NCI-H187 (cell line): ENCODE measurements around the gene CNFN.

ENCODE experiments used
- DNase-seq, 2 experiments: peaks; one replicate each; lab custom pipeline; 2025; lab: John Stamatoyannopoulos, UW

CNFN gene

DNA sequence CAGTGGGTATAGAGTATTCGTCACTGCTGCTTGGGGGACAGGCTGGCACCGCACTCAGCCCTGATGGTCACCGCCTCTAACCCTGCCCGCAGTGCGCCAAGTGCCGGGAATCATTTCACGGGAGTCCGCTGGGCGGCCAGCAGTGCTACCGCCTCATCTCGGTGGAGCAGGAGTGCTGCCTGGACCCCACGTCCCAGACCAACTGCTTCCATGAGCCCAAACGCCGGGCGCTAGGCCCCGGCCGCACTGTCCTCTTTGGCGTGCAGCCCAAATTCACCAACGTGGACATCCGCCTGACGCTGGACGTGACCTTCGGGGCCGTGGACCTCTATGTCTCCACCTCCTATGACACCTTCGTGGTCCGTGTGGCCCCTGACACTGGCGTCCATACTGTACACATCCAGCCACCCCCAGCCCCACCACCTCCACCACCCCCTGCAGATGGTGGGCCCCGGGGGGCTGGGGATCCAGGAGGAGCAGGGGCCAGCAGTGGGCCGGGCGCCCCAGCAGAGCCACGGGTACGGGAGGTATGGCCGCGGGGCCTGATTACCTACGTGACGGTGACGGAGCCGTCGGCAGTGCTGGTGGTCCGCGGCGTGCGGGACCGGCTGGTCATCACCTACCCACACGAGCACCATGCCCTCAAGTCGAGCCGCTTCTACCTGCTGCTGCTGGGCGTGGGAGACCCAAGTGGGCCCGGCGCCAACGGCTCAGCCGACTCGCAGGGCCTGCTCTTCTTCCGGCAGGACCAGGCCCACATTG, 14.5 kb downstream of the CNFN start:
- no peak for DNase-seq

GRCh38 chr19:42374826-42375376, 15.2 kb downstream of the CNFN start:
- DNase-seq = no peak

DNA sequence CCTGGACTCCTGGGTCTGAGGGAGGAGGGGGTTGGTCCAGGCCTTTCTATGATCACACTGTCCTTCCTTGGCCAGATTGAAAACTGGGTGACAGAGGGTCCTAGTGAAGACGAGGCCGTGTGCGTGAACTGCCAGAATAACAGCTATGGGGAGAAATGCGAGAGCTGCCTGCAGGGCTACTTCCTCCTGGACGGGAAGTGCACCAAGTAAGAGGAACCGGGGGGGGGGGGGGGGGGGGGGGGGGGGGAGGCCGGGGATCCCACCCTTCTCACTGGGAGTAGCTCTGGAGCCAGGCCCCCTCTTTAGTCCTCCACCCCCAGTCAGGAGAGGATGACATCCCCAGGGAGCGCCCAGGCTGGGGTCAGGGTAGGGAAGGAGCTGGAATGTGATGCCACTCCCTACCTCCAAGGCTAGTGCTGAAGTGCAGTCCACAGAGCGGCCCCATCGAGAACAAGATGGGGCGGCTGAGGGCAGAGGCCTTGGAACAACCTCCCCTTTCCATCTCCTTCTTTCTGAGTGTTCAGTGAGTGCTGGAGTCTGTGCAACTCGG, 19.4 kb downstream of the CNFN start:
- DNase-seq = no peak

DNA sequence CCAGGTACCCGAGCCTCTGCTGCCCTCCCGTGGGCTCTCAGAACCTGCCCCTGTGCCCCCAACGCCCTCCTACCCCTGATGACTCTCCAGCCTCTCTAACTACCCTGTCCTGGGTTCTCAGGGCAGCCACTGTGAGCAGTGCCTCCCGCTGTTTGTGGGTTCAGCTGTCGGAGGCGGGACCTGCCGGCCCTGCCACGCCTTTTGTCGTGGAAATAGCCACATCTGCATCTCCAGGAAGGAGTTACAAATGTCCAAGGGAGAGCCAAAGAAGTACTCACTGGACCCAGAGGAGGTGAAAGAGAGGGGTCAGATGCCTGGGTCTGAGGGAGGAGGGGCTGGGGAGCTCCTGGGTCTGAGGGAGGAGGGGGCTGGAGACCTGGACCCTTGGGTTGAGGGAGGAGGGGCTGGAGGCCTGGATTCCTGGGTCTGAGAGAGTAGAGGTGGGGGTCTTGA, 20.0 kb downstream of the CNFN start:
- DNase-seq = no peak

DNA sequence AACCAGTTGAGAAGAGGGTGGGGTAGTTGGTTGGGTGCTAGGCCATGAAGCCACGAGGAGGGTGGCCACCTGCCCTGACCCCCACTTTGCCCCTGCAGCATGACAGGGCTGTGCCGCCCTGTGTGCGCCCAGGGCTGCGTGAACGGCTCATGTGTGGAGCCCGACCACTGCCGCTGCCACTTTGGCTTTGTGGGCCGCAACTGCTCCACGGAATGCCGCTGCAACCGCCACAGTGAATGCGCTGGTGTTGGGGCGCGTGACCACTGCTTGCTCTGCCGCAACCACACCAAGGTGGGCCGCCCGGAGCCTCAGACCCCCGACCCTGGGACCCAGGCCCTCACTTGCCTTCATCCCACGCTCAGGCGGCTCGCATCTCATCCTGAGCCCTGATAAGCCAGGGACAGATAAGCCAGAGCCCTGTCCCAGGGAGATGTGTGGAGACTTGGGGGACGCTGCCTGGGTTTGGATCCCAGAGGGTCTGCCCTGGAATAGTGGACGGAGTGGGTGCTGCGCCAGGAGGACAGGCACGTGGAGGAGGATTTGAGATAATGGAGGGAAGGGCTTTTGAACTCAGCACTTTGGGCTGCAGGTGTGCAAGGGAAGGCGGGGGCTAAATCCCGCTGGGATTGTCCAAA, 20.5 kb downstream of the CNFN start:
- DNase-seq = no peak

DNA sequence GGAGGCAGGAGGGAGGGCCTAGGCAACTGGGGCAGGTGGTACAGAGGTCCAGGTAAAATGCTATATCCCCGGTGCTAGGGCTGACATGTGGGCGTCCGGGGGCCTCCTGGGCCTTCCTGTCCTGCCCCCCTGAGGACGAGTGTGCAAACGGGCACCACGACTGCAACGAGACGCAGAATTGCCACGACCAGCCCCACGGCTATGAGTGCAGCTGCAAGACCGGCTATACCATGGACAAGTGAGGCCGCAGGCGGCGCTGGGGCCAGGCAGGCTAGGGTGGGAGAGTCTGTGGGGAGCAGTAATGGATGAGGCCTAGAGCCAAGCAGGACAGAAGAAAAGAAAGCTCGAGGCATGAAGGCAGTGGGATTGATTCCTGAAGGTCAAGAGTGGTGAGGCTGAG, 21.3 kb downstream of the CNFN start:
- no peak for DNase-seq

- no peak for DNase-seq
Observed at GRCh38 chr19:42368360-42368759, 21.7 kb downstream of the CNFN start.

DNA sequence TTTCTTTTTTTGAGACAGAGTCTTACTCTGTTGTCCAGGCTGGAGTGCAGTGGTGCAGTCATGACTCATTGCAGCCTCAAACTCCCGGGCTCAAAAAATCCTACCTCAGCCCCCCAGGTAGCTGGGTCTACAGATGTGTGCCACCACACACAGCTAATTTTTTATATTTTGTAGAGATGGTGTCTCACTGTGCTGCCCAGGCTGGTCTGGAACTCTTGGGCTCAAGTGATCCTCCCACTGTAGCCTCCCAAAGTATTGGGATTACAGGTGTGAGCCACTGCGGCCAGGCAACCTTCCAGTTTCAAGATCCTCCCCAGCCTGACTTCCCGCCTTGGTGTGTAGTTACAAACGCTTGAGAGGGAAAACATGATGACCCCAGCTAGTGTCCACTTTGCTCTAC, 22.2 kb downstream of the CNFN start:
- DNase-seq = no peak

- no peak for DNase-seq
Observed at GRCh38 chr19:42366673-42367072, 23.4 kb downstream of the CNFN start.

GRCh38 chr19:42363614-42364346, 26.3 kb downstream of the CNFN start:
- DNase-seq = no peak

- DNase-seq = no peak
Observed at GRCh38 chr19:42362891-42363440, 27.1 kb downstream of the CNFN start.

GRCh38 chr19:42362342-42362741, 27.8 kb downstream of the CNFN start:
- no peak for DNase-seq

- DNase-seq = no peak
Observed at GRCh38 chr19:42361545-42361910, 28.6 kb downstream of the CNFN start.

DNA sequence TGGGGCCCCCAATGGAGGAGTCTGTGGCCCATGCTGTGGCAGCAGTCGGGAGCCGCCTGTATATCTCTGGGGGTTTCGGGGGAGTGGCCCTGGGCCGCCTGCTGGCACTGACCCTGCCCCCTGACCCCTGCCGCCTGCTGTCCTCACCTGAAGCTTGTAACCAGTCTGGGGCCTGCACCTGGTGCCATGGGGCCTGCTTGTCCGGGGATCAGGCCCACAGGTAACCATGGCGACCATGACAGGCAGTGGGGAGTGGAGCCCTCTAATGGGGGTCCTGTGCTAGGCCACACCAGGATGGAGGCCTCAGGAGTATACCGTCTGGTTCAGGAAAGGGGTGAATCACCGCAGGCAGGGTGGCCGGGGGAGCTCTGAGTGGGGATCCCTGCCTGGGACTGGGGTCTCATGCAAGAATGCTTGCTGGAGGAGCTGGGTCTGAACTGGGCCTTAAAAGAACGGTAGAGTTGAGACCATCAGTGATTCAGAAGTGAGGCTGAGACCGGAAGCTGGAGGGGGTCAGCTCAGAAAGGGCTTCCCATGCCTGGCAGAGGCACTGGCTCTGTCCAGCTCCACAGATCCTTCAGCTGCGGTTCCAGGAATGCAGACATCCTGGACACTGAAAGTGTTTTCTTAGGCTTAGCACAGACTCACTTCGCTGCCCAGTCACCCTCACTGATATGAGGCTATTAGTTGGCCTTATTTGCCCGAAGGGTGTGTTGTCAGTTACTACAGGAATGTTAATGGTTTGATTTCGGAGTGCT, 29.1 kb downstream of the CNFN start:
- DNase-seq = no peak

- no peak for DNase-seq
Observed at GRCh38 chr19:42357290-42357689, 32.8 kb downstream of the CNFN start.

DNA sequence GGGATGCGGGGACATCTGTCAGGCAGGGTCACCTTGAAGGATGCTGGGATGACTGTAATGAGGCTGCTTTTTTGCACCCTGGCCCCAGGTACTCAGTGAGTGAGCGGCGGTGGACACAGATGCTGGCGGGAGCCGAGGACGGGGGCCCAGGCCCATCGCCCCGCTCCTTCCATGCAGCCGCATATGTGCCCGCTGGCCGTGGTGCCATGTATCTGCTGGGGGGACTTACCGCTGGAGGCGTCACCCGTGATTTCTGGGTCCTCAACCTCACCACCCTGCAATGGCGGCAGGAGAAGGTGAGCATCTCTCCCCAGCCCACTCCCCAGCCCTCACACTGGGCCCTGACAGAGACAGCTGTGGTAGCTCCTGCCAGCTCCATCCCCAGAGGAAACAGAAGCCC, 33.4 kb downstream of the CNFN start:
- DNase-seq = no peak

GRCh38 chr19:42355896-42356295, 34.2 kb downstream of the CNFN start:
- no peak for DNase-seq

GRCh38 chr19:42353341-42354015, 36.6 kb downstream of the CNFN start:
- DNase-seq = no peak

GRCh38 chr19:42352301-42353259, 37.5 kb downstream of the CNFN start:
- DNase-seq = no peak
